Fibroblast of villous mesenchyme (primary cell): ENCODE measurements around the gene MLEC. TPM values are rescaled to one million over a fixed set of nuclear protein-coding genes. Genes with fewer than 3 reads are reported as not detected.

Experiments
- DNase-seq: peaks from one replicate; pipeline ENCODE4 v3.0.0-alpha.2; 2010; ENCODE audit warnings: low read depth
- H3K4me3 ChIP-seq: 2 replicates; pipeline ENCODE4 v1.5.1; 2011; ENCODE audit warnings: low read depth, mild to moderate bottlenecking, low read length
- total RNA-seq: library from RNA; depleted of rRNA; stranded (reverse); fragments of >200 nt; gene quantifications from 2 replicates; pipeline ENCODE4 v1.2.3, GENCODE V29; 2012
- TF ChIP-seq, protein P1 (sequence below): IDR thresholded peaks from 2 replicates; pipeline ENCODE4 v1.5.1; 2012; ENCODE audit warnings: low read depth, mild to moderate bottlenecking, low read length; ENCODE audit not compliant: insufficient read depth

Gene MLEC
- total RNA-seq, 1 donor, result 224 TPM

DNA sequence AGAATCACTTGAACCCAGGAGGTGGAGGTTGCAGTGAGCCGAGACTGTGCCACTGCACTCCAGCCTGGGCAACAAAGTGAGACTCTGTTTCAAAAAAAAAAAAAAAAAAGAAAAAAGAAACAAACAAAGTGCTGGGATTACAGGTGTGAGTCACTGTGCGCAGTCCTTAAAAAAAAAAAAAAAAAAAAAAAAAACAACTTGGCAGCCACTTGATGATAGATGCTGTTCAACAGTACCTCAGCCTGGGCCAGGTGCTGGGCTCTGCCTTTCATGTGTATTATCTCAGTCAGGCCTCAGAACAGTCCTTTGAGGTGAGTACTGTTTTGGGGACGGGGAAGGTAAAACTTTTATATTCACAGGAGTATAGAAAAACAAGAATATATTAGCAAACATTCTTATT lies 48.2 kb downstream of the MLEC start:
- TF ChIP-seq, protein P1, sequence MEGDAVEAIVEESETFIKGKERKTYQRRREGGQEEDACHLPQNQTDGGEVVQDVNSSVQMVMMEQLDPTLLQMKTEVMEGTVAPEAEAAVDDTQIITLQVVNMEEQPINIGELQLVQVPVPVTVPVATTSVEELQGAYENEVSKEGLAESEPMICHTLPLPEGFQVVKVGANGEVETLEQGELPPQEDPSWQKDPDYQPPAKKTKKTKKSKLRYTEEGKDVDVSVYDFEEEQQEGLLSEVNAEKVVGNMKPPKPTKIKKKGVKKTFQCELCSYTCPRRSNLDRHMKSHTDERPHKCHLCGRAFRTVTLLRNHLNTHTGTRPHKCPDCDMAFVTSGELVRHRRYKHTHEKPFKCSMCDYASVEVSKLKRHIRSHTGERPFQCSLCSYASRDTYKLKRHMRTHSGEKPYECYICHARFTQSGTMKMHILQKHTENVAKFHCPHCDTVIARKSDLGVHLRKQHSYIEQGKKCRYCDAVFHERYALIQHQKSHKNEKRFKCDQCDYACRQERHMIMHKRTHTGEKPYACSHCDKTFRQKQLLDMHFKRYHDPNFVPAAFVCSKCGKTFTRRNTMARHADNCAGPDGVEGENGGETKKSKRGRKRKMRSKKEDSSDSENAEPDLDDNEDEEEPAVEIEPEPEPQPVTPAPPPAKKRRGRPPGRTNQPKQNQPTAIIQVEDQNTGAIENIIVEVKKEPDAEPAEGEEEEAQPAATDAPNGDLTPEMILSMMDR, result no peak
- DNase-seq, result no peak
- H3K4me3 ChIP-seq, result no peak overlapping the region

DNA sequence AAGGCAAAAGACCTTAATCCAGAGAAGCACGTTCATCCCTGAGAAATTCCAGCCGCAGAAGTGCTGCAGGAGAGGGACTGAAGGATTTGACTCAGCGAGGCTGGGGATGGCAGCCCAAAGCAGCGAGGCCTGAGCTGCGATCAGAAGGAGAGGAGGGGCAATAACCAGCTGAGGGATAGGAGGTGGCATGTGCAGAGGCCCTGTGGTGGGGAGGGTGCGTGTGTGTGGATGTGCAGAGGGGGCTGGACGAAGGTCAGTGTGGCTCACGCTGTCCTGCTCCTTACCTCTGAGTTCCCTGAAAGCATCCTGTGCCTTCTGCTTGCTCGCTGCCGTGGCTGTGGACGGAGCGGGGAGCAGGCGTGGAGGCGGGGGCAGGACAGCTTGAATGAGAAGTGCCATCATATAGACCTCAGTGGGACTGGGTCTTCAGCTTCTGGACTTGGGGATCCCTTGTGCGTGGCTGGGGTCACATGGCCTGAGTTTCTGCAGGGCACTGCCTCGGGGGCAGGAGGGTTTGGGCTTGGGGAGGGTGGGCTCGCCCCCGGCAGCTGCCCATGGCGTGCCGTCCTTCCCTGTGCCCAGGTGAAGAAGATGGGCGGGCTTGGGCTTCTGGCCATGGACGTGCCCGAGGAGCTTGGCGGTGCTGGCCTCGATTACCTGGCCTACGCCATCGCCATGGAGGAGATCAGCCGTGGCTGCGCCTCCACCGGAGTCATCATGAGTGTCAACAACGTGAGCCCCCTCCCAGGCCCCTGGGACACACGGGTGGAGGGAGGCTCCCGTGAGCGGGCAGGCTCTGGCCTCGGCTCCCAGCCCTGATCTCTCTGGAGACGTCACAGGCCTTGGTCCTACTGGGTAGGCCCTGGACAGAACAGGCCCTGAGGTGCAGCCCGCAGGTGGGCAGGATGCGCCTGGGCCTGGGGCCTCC lies 49.7 kb downstream of the MLEC start:
- DNase-seq, result no peak
- H3K4me3 ChIP-seq, result no peak overlapping the region
- TF ChIP-seq, protein P1, result no peak

DNA sequence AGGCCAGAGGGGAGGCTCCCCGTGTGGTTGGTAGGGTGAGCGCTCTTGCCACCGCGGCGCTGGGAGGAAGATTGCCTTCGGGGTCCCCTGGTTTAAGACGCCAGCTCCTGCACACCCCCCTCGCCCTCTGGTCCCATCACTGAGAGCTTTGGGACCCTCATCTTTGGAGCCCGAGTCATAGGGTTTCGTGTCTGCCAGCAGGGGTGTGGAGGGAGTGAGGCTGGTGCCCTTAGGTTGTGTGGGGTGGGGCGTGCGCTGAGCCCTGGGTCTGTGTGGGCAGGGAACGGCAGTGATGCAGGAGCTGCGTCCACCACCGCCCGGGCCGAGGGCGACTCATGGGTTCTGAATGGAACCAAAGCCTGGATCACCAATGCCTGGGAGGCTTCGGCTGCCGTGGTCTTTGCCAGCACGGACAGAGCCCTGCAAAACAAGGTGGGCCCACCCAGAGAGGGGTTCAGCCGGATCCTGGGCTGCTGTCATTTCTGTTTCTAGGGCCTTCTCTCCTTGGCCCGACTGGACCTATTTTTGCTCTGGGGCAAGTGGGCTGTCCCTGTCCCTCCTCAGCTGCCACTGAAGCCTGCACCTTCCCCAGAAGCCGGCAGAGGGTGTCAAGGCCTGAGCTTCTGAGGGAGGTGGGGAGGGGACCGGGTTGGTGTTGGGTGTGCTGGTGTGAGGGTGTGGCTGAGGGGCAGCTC lies 50.8 kb downstream of the MLEC start:
- H3K4me3 ChIP-seq, result no peak overlapping the region
- TF ChIP-seq, protein P1, result peak; percentile 39
- DNase-seq, result no peak

DNA sequence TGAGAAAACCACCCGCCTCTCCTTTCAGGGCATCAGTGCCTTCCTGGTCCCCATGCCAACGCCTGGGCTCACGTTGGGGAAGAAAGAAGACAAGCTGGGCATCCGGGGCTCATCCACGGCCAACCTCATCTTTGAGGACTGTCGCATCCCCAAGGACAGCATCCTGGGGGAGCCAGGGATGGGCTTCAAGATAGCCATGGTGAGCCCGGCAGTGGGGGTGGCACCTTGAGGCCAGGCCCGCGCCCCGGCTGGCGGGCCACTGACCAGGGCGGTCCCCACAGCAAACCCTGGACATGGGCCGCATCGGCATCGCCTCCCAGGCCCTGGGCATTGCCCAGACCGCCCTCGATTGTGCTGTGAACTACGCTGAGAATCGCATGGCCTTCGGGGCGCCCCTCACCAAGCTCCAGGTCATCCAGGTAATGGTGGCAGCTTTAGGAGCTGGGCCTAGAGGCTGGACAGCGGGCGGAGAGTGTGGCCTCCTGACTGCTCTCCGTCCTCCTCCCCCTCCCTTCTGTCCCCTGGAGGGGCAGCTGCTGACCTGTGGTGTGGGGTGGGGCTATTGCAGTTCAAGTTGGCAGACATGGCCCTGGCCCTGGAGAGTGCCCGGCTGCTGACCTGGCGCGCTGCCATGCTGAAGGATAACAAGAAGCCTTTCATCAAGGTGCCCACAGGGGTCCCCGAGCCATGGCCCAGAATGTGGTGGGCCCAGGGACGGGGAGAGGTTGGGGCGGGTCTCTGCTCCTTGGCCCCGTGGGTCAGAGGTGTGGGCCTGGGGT lies 51.5 kb downstream of the MLEC start:
- TF ChIP-seq, protein P1, result no peak
- H3K4me3 ChIP-seq, result no peak overlapping the region
- no peak for DNase-seq

DNA sequence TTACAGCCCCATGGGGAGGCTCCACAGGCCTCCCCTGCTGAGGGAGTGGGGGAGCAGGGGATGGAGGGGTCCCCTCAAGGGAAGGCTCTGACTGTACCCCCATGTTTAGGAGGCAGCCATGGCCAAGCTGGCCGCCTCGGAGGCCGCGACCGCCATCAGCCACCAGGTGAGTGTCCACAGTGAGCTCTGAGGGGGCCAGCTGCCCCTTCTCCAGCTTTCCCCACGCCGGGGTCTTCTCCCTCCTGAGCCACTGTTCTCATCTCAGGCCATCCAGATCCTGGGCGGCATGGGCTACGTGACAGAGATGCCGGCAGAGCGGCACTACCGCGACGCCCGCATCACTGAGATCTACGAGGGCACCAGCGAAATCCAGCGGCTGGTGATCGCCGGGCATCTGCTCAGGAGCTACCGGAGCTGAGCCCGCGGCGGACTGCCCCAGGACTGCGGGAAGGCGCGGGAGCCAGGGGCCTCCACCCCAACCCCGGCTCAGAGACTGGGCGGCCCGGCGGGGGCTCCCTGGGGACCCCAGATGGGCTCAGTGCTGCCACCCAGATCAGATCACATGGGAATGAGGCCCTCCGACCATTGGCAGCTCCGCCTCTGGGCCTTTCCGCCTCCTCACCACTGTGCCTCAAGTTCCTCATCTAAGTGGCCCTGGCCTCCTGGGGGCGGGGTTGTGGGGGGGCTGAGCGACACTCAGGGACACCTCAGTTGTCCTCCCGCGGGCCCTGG lies 52.2 kb downstream of the MLEC start:
- no peak overlapping the region for H3K4me3 ChIP-seq
- TF ChIP-seq, protein P1, result no peak
- no peak for DNase-seq

DNA sequence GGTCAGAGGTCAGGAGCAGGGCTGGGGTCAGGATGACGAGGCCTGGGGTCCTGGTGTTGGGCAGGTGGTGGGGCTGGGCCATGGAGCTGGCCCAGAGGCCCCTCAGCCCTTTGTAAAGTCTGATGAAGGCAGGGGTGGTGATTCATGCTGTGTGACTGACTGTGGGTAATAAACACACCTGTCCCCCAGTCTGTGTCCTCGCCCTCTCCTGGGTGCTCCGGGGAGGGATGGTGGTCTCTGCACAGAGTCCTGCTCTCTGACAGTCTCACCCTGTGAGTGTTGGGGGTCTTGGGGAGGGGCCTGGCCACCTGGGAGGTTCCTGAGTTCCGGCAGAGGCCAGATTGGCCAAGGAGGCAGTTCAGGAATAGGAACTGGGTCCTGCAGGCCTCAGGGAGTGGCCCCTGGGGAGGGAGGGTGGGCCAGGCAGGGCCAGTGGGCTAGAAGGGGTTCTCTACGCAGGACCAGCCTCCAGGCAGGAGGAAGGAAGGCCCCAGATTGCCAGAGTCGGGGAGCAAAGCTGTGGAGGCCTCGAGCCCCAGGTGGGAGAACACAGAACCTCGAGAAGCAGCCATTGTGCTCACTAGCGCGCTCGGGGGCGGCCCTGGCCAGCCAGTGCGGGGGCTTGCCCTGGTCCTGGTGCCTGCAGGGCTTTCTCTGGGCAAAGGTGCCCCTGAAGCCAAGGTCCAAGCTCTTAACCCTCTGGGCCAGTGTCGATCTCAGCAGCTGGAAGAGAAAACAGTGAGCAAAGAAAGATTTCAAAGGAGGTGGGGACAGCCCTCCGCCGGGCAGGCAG lies 53.1 kb downstream of the MLEC start:
- no peak for DNase-seq
- no peak overlapping the region for H3K4me3 ChIP-seq
- TF ChIP-seq, protein P1, result no peak
